Suprapubic skin (tissue), 4 donors: Measurements from ENCODE around the gene SUFU. TPM values are rescaled to one million over a fixed set of nuclear protein-coding genes. Genes with fewer than 3 reads are reported as not detected.
A peak's percentile ranks its signal among the peaks of the same experiment; 100 is the strongest.
"Not testable (repeated sequence)": the region's sequence is repeated elsewhere in the genome, so short reads cannot be mapped to it uniquely, and the experiment has no call there.

Source experiments
- DNase-seq, 2 donors: peaks; one replicate each; pipeline ENCODE4 v3.0.0-alpha.2; 2019; ENCODE audit warnings: low spot score in 2 of 2
- H3K27ac ChIP-seq: fragments of 200-600 bp; sonication (generic); one replicate; pipeline ENCODE4 v1.5.1; 2019
- H3K27me3 ChIP-seq: fragments of 200-600 bp; sonication (generic); one replicate; pipeline ENCODE4 v1.5.1; 2019
- H3K36me3 ChIP-seq: fragments of 200-600 bp; sonication (generic); one replicate; pipeline ENCODE4 v1.5.1; 2019
- H3K4me1 ChIP-seq: fragments of 200-600 bp; sonication (generic); one replicate; pipeline ENCODE4 v1.5.1; 2019
- H3K4me3 ChIP-seq: fragments of 200-600 bp; sonication (generic); one replicate; pipeline ENCODE4 v1.5.1; 2019; ENCODE audit warnings: mild to moderate bottlenecking
- H3K9me3 ChIP-seq: fragments of 200-600 bp; sonication (generic); one replicate; pipeline ENCODE4 v1.5.1; 2019
- CTCF ChIP-seq, 2 donors: fragments of 200-600 bp in 1 of 2; fragments of 450-650 bp in 1 of 2; sonication (generic) in 1 of 2; IDR thresholded peaks; one replicate each; pipeline ENCODE4 v1.5.1; 2016 to 2019; ENCODE audit warnings: antibody characterized with exemption in 2 of 2, mild to moderate bottlenecking in 1 of 2, moderate library complexity in 1 of 2
- EP300 ChIP-seq: sonication (generic); formaldehyde crosslinking; IDR thresholded peaks from one replicate; pipeline ENCODE4 v1.6.1; 2017; ENCODE audit warnings: antibody characterized with exemption
- POLR2A ChIP-seq, 2 donors: fragments of 450-650 bp; IDR thresholded peaks; one replicate each; pipeline ENCODE4 v1.6.1; 2017; ENCODE audit warnings: antibody characterized with exemption in 2 of 2, mild to moderate bottlenecking in 2 of 2, moderate library complexity in 2 of 2
- POLR2AphosphoS5 ChIP-seq, 3 donors: sonication (generic); formaldehyde crosslinking; IDR thresholded peaks; one replicate each; pipeline ENCODE4 v1.6.1; 2017; ENCODE audit warnings: antibody characterized with exemption in 3 of 3
- WGBS: methylation state at CpG from one replicate; pipeline ENCODE4 v1.1.5; 2018; 5-methylcytosine and 5-hydroxymethylcytosine counted together
- total RNA-seq, 4 donors: library from RNA; depleted of rRNA; stranded (reverse); fragments of >200 nt; gene quantifications; one replicate each; pipeline ENCODE4 v1.1.0, GENCODE V29; 2016

SUFU gene
- total RNA-seq, 4 donors from 2014 or later: 15.3 to 22.7 (median 18.9) TPM

- DNase-seq: no peak
- Histone ChIP-seq H3K27ac (no peak overlapping the region), H3K36me3 (no peaks in the 10 kb centered on the region), H3K27me3 (no peaks in the 10 kb centered on the region), H3K9me3 (no peaks in the 10 kb centered on the region), H3K4me1 (peaks cover 19% of the 10 kb centered on the region), H3K4me3 (no peak overlapping the region)
- no peak for TF ChIP-seq POLR2A (IDR thresholded peaks at IDR 0.05)
- no peak for TF ChIP-seq CTCF (IDR thresholded peaks at IDR 0.05)
- TF ChIP-seq EP300: no peak
- no peak for TF ChIP-seq POLR2AphosphoS5 (IDR thresholded peaks at IDR 0.05)
- 73% methylated on average over 7 of the region's 9 CpGs for WGBS
These were observed 162.2 kb downstream of the SUFU start for GRCh38 chr10:102665904-102666509.

DNA sequence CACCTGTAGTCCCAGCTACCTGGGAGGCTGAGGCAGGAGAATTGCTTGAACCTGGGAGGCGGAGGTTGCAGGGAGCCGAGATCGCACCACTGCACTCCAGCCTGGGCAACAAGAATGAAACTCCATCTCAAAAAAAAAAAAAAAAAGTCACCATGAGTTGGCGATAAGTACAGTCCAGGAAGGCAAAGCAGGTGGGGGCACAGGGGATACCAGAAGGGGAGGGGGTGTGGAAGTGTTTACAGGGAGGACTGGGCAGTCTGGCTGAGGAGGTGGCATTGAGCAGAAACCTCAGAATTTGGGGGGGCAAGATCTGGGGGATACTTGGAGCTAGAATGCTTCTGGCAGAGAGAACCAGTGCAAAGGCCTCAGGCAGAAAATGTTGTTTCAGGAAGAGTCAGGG lies 163.6 kb downstream of the SUFU start:
- H3K27ac ChIP-seq, H3K36me3 ChIP-seq, DNase-seq: not testable (repeated sequence)

GRCh38 chr10:102668326-102669107 lies 164.7 kb downstream of the SUFU start:
- Histone ChIP-seq H3K9me3 (no peaks in the 10 kb centered on the region), H3K27ac (peak overlapping the region; percentile 11), H3K36me3 (no peaks in the 10 kb centered on the region), H3K27me3 (no peaks in the 10 kb centered on the region), H3K4me3 (no peak overlapping the region), H3K4me1 (peaks cover 21% of the 10 kb centered on the region)
- TF ChIP-seq POLR2AphosphoS5 (IDR thresholded peaks at IDR 0.05) (no peak), CTCF (IDR thresholded peaks at IDR 0.05) (no peak), POLR2A (IDR thresholded peaks at IDR 0.05) (no peak), EP300 (no peak)
- 71% methylated on average over 8 of the region's 10 CpGs for WGBS
- DNase-seq: no peak

More for the DNA sequence above, 163.6 kb downstream of the SUFU start:
- peaks cover 12% of the 10 kb centered on the region for H3K4me1 ChIP-seq
- H3K27me3 ChIP-seq, H3K4me3 ChIP-seq, H3K9me3 ChIP-seq: not testable (repeated sequence)
- WGBS: 93% methylated on average over 4 of the region's 4 CpGs

DNA sequence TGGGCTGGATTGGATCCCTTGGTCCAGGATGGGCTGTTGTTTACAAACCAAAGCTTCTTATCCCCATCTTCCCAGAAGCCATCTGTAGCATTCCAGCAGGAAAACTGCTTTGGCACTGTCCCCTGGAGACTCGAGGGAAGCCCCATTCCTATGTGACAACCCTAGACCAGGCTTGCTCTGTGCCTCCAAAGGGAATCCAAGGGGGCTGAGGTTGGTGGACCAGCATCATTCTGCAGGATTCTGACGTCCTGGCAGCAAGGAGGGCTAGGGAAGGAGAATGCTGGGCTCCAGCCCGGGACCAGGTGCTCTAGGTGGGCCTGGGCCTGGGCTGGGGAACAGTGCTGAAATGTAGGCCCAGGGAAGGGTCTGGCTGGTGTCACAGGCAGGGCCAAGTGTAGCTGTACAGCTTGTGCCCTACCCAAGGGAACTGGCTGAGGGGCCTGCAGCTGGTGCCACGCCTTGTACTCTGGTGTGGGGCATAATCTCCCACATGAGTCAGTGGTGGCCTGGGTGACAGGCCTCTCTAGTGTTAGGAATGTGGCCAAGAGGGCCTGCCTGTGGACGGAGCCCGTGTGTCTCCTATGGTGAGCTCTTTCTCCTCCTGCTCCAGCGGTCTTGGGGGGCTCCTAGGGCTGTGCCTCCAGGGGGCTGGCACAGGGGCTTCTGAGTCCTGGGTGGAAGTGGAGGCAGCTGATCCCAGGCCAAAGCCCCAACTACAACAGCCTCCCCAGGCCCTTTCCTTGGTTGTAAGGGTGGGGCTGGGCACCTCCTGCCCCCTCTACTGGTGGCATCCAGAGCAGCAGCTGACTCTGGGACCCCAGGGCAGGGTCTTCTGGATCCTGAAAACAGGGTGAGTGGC lies 165.7 kb downstream of the SUFU start:
- DNase-seq: no peak

More for the DNA sequence above, 165.7 kb downstream of the SUFU start:
- TF ChIP-seq CTCF (IDR thresholded peaks at IDR 0.05): peak in 1 of 2 donors; percentile 26
- no peak for TF ChIP-seq POLR2AphosphoS5 (IDR thresholded peaks at IDR 0.05)
- TF ChIP-seq POLR2A (IDR thresholded peaks at IDR 0.05): no peak
- Histone ChIP-seq H3K4me1 (peaks cover 30% of the 10 kb centered on the region), H3K36me3 (no peaks in the 10 kb centered on the region), H3K9me3 (no peaks in the 10 kb centered on the region), H3K4me3 (no peak overlapping the region), H3K27ac (peak overlapping the region; percentile 11), H3K27me3 (no peaks in the 10 kb centered on the region)
- WGBS: 83% methylated on average over 3 of the region's 7 CpGs
